ENCODE results near the gene FGD4.

FGD4 gene

GRCh38 chr12:32679920-32680237, 280.5 kb downstream of the FGD4 start:
- no peak for DNase-seq (ENCODE audit: low read depth)

- no peak for DNase-seq (ENCODE audit: low read depth)
Observed at GRCh38 chr12:32680787-32681186, 281.4 kb downstream of the FGD4 start.

GRCh38 chr12:32681272-32681671, 281.9 kb downstream of the FGD4 start:
- no peak for DNase-seq (ENCODE audit: low read depth)

- no peak for DNase-seq (ENCODE audit: low read depth)
Observed at GRCh38 chr12:32686340-32686739, 287.0 kb downstream of the FGD4 start.

- no peak for DNase-seq (ENCODE audit: low read depth)
Observed at GRCh38 chr12:32688786-32689185, 289.4 kb downstream of the FGD4 start.

- DNase-seq (ENCODE audit: low read depth): no peak
Observed at GRCh38 chr12:32690927-32691326, 291.6 kb downstream of the FGD4 start.

GRCh38 chr12:32692358-32692757, 293.0 kb downstream of the FGD4 start:
- no peak for DNase-seq (ENCODE audit: low read depth)

- DNase-seq (ENCODE audit: low read depth): no peak
Observed at GRCh38 chr12:32693036-32693435, 293.7 kb downstream of the FGD4 start.
